GM12892 (cell line): ENCODE results near the gene NPEPL1.
"Not testable (repeated sequence)": the region's sequence is repeated elsewhere in the genome, so short reads cannot be mapped to it uniquely, and the experiment has no call there.

Experiments used
- POLR2A ChIP-seq: IDR thresholded peaks from 2 replicates; pipeline ENCODE4 v1.6.1; 2011; ENCODE audit warnings: low read depth, low read length, control low read depth
- POLR2AphosphoS5 ChIP-seq: IDR thresholded peaks from 2 replicates; pipeline ENCODE4 v1.6.1; 2011; ENCODE audit warnings: low read depth, low read length, control low read depth
- TAF1 ChIP-seq: IDR thresholded peaks from 2 replicates; pipeline ENCODE4 v1.6.1; 2011; ENCODE audit warnings: low read depth, mild to moderate bottlenecking, control low read depth, low read length, borderline replicate concordance

GRCh38 chr20:58642896-58643295 is 49.7 kb upstream of the NPEPL1 start:
- not testable (repeated sequence) for TF ChIP-seq POLR2A, POLR2AphosphoS5, TAF1
